HG02885 (cell line): ENCODE measurements around the gene CACNB1.

Source experiments
- ATAC-seq: cut with Tn5 transposase; IDR thresholded peaks from one replicate; pipeline ENCODE4 v1.9.1; 2021; ENCODE audit warnings: mild to moderate bottlenecking; ENCODE audit not compliant: unreplicated experiment, poor library complexity

Gene CACNB1

GRCh38 chr17:39227364-39227919 lies 30.0 kb upstream of the CACNB1 start:
- no peak for ATAC-seq

- no peak for ATAC-seq
These were observed 28.7 kb upstream of the CACNB1 start for GRCh38 chr17:39225959-39226683.

- ATAC-seq: no peak
These were observed 28.0 kb upstream of the CACNB1 start, which contains the start of gene STAC2 for GRCh38 chr17:39225308-39225958. TSS of gene STAC2 (minus strand) at chr17:39225945. CDS start at chr17:39225502, 443 bp downstream.

GRCh38 chr17:39224778-39225307 lies 27.4 kb upstream of the CACNB1 start:
- no peak for ATAC-seq

- no peak for ATAC-seq
These were observed 26.7 kb upstream of the CACNB1 start for GRCh38 chr17:39223907-39224777.

DNA sequence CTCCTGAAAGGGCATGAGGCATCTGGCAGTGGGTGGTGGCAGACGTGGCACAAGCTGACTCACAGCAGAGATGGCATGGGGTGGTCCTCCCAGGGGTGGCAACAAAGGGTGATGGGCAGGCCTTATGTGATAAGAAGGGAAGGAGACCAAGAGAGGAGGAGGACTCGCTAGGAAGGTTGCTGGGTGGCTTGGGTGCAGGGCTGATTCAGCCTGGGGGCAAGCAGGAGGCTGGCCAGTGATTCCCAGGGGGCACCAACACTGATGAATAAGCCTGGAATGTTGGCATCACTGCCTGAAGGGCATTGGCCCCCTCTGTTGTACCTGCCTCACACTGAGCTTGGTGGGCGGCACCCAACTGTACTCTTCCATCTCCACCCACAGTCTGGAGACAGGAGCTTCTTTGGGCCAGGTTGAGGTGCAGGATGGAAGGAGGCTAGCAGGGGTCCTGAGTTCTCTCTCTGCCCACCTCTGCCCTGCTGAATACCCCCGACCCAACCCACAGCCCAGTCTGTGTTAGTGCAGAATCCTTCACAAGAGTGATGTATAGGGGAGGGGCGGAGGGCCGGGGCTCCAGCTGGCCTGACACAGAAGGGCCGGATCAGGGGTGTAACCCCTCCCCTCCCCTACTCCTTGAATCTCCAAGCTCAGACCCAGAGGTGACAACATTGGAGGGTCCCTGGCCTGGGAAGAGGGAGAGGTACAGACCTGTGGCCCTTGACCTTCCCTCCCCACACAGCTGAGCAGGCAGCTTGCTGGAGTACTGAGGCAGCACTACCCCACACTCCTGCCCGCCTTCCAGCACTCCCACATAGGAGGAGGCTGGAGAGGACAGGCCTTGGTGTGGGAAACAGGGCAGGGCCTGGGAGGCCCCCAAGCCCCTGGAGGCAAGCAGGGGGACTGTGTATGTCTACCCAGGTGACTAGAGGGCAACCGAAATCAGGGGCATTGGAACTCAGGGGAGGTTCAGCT lies 25.7 kb upstream of the CACNB1 start:
- ATAC-seq: no peak

- ATAC-seq: no peak
These were observed 24.7 kb upstream of the CACNB1 start for GRCh38 chr17:39222151-39222550.

DNA sequence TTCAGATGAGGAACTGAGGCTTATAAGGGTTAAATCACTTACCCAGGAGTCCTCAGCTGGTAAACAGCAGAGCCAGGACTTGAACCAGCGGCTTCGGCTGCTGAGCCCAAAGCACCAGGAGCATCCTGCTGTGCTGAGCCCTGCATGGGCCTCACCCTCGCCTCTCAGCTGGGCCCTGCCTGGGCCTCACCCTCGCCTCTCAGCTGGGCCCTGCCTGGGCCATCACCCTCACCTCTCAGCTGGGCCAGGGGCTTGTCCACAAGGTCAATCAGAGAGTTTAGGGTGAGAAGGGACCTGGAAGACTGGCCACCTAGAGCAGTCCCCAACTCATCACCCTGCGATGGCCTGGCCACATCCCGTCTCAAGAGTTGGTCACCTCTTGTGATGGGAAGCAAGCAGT lies 24.1 kb upstream of the CACNB1 start:
- no peak for ATAC-seq

DNA sequence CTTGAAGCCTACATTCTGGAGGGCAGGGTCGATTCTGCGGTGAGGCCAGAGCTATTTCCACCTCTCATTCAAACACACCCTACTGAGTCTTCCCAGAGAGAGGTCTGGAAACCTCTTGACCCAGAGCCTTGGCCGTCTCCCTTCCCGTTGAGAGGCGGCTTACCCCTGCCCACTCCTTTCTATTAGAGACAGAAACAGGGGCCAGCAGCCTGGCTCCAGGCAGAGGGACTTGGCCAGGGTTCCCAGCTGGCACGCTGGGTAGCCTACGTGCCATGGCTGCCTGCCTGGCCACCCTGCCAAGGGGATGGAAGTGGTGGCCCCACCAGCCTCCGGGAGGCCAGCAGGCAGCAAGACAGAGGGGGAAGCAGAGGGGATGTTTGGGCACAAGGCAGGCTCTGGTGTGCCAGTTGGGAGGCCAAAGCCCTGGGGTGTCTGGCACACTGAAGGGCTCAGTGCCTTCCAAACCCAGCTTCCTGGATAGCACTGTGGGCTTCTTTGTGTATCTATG lies 22.2 kb upstream of the CACNB1 start:
- ATAC-seq: no peak

GRCh38 chr17:39218906-39219305 lies 21.4 kb upstream of the CACNB1 start:
- ATAC-seq: no peak

GRCh38 chr17:39217734-39218369 lies 20.4 kb upstream of the CACNB1 start:
- no peak for ATAC-seq

- ATAC-seq: no peak
These were observed 16.4 kb upstream of the CACNB1 start for GRCh38 chr17:39213852-39214251.

DNA sequence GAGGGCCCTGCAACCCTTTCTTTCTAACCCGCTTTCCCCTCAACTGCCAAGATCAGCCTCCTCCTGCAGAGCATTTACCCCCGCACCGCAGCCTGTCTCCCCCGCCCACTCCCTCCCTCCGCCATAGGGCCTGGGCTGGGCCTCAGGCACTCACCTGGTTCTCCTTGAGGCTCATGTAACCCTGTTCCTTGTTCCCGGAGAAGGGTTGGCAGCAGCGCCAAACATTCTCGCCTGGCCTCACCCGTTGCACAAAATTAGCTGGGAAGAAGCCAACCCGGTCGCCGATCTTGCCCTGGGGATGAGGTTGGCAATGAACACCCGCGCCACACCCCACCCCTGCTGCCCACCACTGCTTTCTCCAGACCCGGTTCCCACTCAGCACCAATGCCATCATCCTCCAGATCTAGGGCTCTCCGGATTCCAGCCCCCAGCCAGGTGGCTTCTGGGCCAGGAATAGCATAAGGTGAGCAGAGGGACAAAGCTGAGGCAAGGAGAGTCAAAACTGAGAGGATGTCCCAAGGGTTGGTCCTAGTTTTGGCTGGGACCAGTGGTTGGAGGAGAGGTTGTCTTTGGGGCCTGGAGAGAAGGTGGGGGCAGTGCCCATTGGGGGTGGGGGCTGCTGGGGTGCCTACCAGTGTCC lies 15.5 kb upstream of the CACNB1 start:
- ATAC-seq: no peak

DNA sequence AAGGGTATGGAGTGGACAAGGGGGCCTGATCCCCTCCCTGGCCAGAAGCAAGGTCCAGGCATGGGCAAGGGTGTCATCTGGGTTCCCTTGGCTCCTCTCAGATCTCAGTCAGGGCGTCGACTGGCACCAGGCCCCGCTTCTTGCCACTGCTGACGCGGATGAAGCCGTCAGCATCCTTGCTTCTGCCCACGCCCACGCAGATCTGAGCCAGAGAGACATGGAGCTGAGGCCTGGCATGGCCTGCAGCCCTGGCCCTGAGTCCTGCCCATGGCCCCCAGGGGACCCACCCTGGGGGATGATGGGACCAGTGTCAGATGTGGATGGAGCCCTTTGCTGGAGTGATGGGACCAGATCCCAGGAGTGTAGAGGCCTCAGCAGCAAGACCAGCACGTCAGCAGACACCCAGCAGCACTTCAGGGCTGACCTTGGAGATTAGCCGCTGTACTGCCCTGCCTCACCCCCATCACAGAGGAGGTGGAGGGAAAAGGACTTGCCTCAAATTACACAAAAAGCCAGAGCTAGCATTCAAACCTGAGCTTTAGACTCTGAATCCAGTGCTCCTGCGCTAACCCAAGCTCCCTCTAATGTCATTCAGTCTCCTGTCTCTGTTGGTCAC lies 14.8 kb upstream of the CACNB1 start:
- no peak for ATAC-seq

DNA sequence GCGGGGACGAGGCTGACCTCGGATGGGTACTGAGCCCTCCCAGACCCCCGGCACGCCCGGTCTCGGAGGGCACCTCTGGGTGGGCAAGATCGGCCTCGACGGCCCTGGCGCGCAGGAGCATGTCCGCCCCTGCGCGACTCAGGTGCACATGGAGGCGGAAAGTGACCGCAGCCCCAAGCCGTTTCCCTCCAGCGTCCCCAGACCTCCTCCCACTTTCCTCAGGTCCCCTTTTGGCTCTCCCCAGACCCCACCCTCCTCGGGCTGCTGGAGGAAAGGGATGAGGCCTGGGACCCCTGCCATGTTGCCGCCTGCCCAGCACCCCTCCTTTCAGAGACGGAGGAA lies 12.6 kb upstream of the CACNB1 start:
- no peak for ATAC-seq

DNA sequence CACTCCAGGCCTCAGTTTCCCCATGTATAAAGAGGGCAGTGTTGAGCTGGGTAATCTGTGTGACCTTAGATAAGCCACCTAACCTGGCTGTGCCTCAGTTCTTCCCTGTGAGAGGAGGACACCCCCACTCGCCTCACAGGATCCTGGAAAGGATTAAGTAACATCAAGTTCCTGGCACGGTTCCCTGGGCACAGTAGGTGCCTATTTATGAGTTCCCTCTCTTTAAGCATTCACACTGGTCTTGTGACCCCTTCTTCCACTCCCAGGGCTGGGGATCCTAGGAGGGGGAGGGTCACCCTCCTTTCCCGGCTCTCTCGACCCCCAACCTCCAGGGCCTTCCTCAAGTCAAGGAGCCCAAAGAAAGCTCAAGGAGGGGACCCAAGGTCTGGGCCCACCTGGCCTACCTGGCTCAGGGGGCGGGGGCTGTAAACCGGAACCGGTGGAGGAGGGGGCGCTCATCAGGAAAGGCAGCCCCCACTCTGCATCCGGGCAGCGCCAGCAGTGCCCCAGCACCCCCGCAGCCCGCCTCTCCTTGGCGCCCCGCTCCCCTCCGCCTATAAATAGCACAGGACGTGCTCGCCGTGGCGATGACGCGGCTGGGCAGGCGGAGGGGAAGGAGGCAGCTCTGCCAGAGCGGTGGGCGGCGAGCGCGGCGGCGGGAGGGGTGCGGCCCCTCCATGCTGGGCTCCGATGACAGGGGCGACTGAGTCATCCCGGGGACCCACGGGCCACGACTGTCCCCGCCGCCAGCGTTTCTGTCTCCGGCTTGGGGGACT lies 12.0 kb upstream of the CACNB1 start:
- ATAC-seq: no peak

GRCh38 chr17:39208893-39209292 lies 11.4 kb upstream of the CACNB1 start:
- ATAC-seq: peak; percentile 56
